Cardiac septum (tissue), 1 donor: Measurements from ENCODE around the gene SGCE. TPM values are rescaled to one million over a fixed set of nuclear protein-coding genes. Genes with fewer than 3 reads are reported as not detected.
A peak's percentile ranks its signal among the peaks of the same experiment; 100 is the strongest.

Experiments
- DNase-seq: peaks from one replicate; pipeline ENCODE4 v3.0.0-alpha.2; 2020; ENCODE audit warnings: low spot score
- intact Hi-C: fragments of 100-400 bp; cut with DNase I; formaldehyde crosslinking; loops from one replicate; pipeline ENCODE4 v1.14.0; 2022
- total RNA-seq: library from RNA; stranded (reverse); fragmentation: NEBNext Ultra II Directional; extraction: Animal tissue kit (Norgen Biotek cat#: 25700); gene quantifications from one replicate; pipeline ENCODE4 v1.2.1, GENCODE V29; 2021
- donor health status: DM: no; HTN: no; CAD: no.

SGCE gene
- total RNA-seq, 1 donor from 2014 or later: 27.7 TPM

- intact Hi-C loops: no loop called here
- no peak for DNase-seq
These were observed 6.6 kb upstream of the SGCE start for GRCh38 chr7:94662548-94662947.

GRCh38 chr7:94660006-94660405 is 4.1 kb upstream of the SGCE start:
- no peak for DNase-seq
- intact Hi-C loops: no loop called here

- no peak for DNase-seq
- intact Hi-C loops: loop anchor here (5.0 to 10.0 kb wide), 3 partner anchors 147 to 364 kb away; no protein-coding TSS in a partner anchor
These were observed 2.9 kb upstream of the SGCE start for GRCh38 chr7:94658826-94659225.

- intact Hi-C loops: loop anchor here (5.0 to 10.0 kb wide), 3 partner anchors 146 to 363 kb away; no protein-coding TSS in a partner anchor
- peak; percentile 96 for DNase-seq
These were observed 2.1 kb upstream of the SGCE start for GRCh38 chr7:94657771-94658693.

- no peak for DNase-seq
- intact Hi-C loops: loop anchor here (5.0 to 10.0 kb wide), 3 partner anchors 145 to 362 kb away; no protein-coding TSS in a partner anchor
These were observed 1.2 kb upstream of the SGCE start for GRCh38 chr7:94656925-94657731.

GRCh38 chr7:94656658-94656924 is 658 bp upstream of the SGCE start:
- DNase-seq: no peak
- intact Hi-C loops: loop anchor here (5.0 to 10.0 kb wide), 3 partner anchors 144 to 362 kb away; no protein-coding TSS in a partner anchor

GRCh38 chr7:94655126-94655847 is 646 bp downstream of the SGCE start:
- intact Hi-C loops: loop anchor here (5.0 to 10.0 kb wide), 3 partner anchors 143 to 360 kb away; no protein-coding TSS in a partner anchor
- no peak for DNase-seq

- DNase-seq: no peak
- intact Hi-C loops: loop anchor here (5.0 to 10.0 kb wide), 3 partner anchors 142 to 360 kb away; no protein-coding TSS in a partner anchor
These were observed 1.2 kb downstream of the SGCE start for GRCh38 chr7:94654783-94655125.

GRCh38 chr7:94650147-94651051 is 5.5 kb downstream of the SGCE start:
- intact Hi-C loops: loop anchor here (10.0 kb wide), 1 partner anchor 356 kb away; no protein-coding TSS in a partner anchor
- DNase-seq: no peak

GRCh38 chr7:94649450-94649849 is 6.5 kb downstream of the SGCE start:
- DNase-seq: no peak
- intact Hi-C loops: no loop called here

GRCh38 chr7:94648731-94649130 is 7.2 kb downstream of the SGCE start:
- DNase-seq: no peak
- intact Hi-C loops: no loop called here

GRCh38 chr7:94647295-94647694 is 8.6 kb downstream of the SGCE start:
- intact Hi-C loops: no loop called here
- DNase-seq: no peak

GRCh38 chr7:94643771-94644545 is 12.0 kb downstream of the SGCE start:
- DNase-seq: no peak
- intact Hi-C loops: no loop called here

GRCh38 chr7:94642838-94643653 is 12.9 kb downstream of the SGCE start:
- intact Hi-C loops: no loop called here
- DNase-seq: no peak

- DNase-seq: no peak
- intact Hi-C loops: no loop called here
These were observed 16.5 kb downstream of the SGCE start for GRCh38 chr7:94639384-94639783.

GRCh38 chr7:94635687-94636086 is 20.2 kb downstream of the SGCE start:
- intact Hi-C loops: no loop called here
- DNase-seq: no peak

- no peak for DNase-seq
- intact Hi-C loops: no loop called here
These were observed 21.4 kb downstream of the SGCE start for GRCh38 chr7:94634502-94634901.
